ENCODE measurements around the gene MAD2L1BP. TPM values are rescaled to one million over a fixed set of nuclear protein-coding genes. Genes with fewer than 3 reads are reported as not detected.

Gene MAD2L1BP
- total RNA-seq, 6 donors from 2014 or later, result 16.8 to 66.4 (median 24.9) TPM

GRCh38 chr6:43624786-43625288 lies 10.8 kb upstream of the MAD2L1BP start:
- WGBS, 2 donors, result 91 to 94% methylated on average over 7 of the region's 7 CpGs
- Histone ChIP-seq H3K9me3 (no peaks in the 10 kb centered on the region), H3K4me1 (peaks cover 18 to 29% (median 21%) of the 10 kb centered on the region in 4 donors), H3K27ac (no peak overlapping the region), H3K4me3 (no peak overlapping the region), H3K36me3 (peaks cover 27 to 64% (median 59%) of the 10 kb centered on the region in 4 donors), H3K27me3 (no peaks in the 10 kb centered on the region)
- no peak for DNase-seq
- no peak for ATAC-seq (ENCODE audit: low FRiP score in 2 of 2)
- TF ChIP-seq EP300 (IDR thresholded peaks at IDR 0.05), result no peak
- no peak for TF ChIP-seq POLR2A (IDR thresholded peaks at IDR 0.05)
- no peak for TF ChIP-seq CTCF (IDR thresholded peaks at IDR 0.05)
- no peak for TF ChIP-seq POLR2AphosphoS5 (IDR thresholded peaks at IDR 0.05)

GRCh38 chr6:43625393-43625992 lies 10.1 kb upstream of the MAD2L1BP start:
- no peaks in the 10 kb centered on the region for H3K9me3 ChIP-seq
- no peak for DNase-seq
- no peak for ATAC-seq (ENCODE audit: low FRiP score in 2 of 2)
- peaks cover 22 to 34% (median 26%) of the 10 kb centered on the region in 4 donors for H3K4me1 ChIP-seq
- no peak overlapping the region for H3K4me3 ChIP-seq
- TF ChIP-seq POLR2A (IDR thresholded peaks at IDR 0.05) (no peak), EP300 (IDR thresholded peaks at IDR 0.05) (no peak), CTCF (IDR thresholded peaks at IDR 0.05) (no peak), POLR2AphosphoS5 (IDR thresholded peaks at IDR 0.05) (no peak)
- H3K27me3 ChIP-seq, result no peaks in the 10 kb centered on the region
- WGBS, 2 donors, result 96% methylated on average over 14 to 16 of the region's 16 CpGs
- H3K36me3 ChIP-seq, result peaks cover 27 to 58% (median 56%) of the 10 kb centered on the region in 4 donors
- H3K27ac ChIP-seq, result no peak overlapping the region

GRCh38 chr6:43627008-43627825 lies 8.4 kb upstream of the MAD2L1BP start:
- peak in 1 of 4 donors; percentile 47 for TF ChIP-seq EP300 (IDR thresholded peaks at IDR 0.05)
- TF ChIP-seq POLR2A (IDR thresholded peaks at IDR 0.05), result no peak
- TF ChIP-seq POLR2AphosphoS5 (IDR thresholded peaks at IDR 0.05), result peak; percentile 41 to 64
- TF ChIP-seq CTCF (IDR thresholded peaks at IDR 0.05), result no peak
- peaks cover 23 to 35% (median 29%) of the 10 kb centered on the region in 4 donors for H3K4me1 ChIP-seq
- WGBS, 2 donors, result 49 to 56% methylated on average over 5 of the region's 5 CpGs
- H3K36me3 ChIP-seq, result peaks cover 20 to 41% (median 38%) of the 10 kb centered on the region in 4 donors
- ATAC-seq (ENCODE audit: low FRiP score in 2 of 2) (peak in 1 of 2 donors; percentile 28), DNase-seq (peak in 1 of 2 donors; percentile 92)
- no peaks in the 10 kb centered on the region for H3K9me3 ChIP-seq
- no peaks in the 10 kb centered on the region for H3K27me3 ChIP-seq
- peak overlapping the region in 1 of 4 donors; percentile 81 for H3K4me3 ChIP-seq
- H3K27ac ChIP-seq, result peak overlapping the region; percentile 94 to 97 (median 95)

- WGBS, 2 donors, result 1 to 3% methylated on average over 22 to 24 of the region's 25 CpGs
- H3K36me3 ChIP-seq, result peaks cover 15 to 27% (median 27%) of the 10 kb centered on the region in 4 donors
- no peaks in the 10 kb centered on the region for H3K9me3 ChIP-seq
- ATAC-seq (ENCODE audit: low FRiP score in 2 of 2) (peak in 1 of 2 donors; percentile 0), DNase-seq (peak in 1 of 2 donors; percentile 61)
- H3K4me1 ChIP-seq, result peaks cover 23 to 35% (median 29%) of the 10 kb centered on the region in 4 donors
- TF ChIP-seq CTCF (IDR thresholded peaks at IDR 0.05), result no peak
- TF ChIP-seq EP300 (IDR thresholded peaks at IDR 0.05), result no peak
- peak in 1 of 4 donors; percentile 1 for TF ChIP-seq POLR2A (IDR thresholded peaks at IDR 0.05)
- peak in 1 of 2 donors; percentile 24 for TF ChIP-seq POLR2AphosphoS5 (IDR thresholded peaks at IDR 0.05)
- H3K27ac ChIP-seq, result peak overlapping the region; percentile 94 to 97 (median 95)
- peak overlapping the region; percentile 60 to 97 (median 88) for H3K4me3 ChIP-seq
- H3K27me3 ChIP-seq, result no peaks in the 10 kb centered on the region
Measured at GRCh38 chr6:43628393-43629103, 7.1 kb upstream of the MAD2L1BP start.

Measured in upper lobe of left lung (tissue), 6 donors.